ENCODE results near the gene ZBTB43.
"Not testable (repeated sequence)": the region's sequence is repeated elsewhere in the genome, so short reads cannot be mapped to it uniquely, and the experiment has no call there.

ZBTB43 gene

GRCh38 chr9:126791406-126792230, 13.2 kb upstream of the ZBTB43 start:
- DNase-seq, result no peak

GRCh38 chr9:126793686-126794417, 11.0 kb upstream of the ZBTB43 start:
- no peak for DNase-seq

GRCh38 chr9:126794441-126794840, 10.4 kb upstream of the ZBTB43 start:
- no peak for DNase-seq

- no peak for DNase-seq
Observed at GRCh38 chr9:126796758-126797157, 8.1 kb upstream of the ZBTB43 start.

- no peak for DNase-seq
Observed at GRCh38 chr9:126797903-126798302, 6.9 kb upstream of the ZBTB43 start.

- DNase-seq, result no peak
Observed at GRCh38 chr9:126799034-126799433, 5.8 kb upstream of the ZBTB43 start.

GRCh38 chr9:126802318-126803059, 2.4 kb upstream of the ZBTB43 start:
- no peak for DNase-seq

GRCh38 chr9:126804198-126804695, 593 bp upstream of the ZBTB43 start:
- no peak for DNase-seq

- peak; percentile 90 for DNase-seq
Observed at GRCh38 chr9:126805554-126806262, 868 bp downstream of the ZBTB43 start.

GRCh38 chr9:126806336-126806735, 1.5 kb downstream of the ZBTB43 start:
- no peak for DNase-seq

GRCh38 chr9:126809068-126809467, 4.2 kb downstream of the ZBTB43 start:
- no peak for DNase-seq

GRCh38 chr9:126810221-126810620, 5.4 kb downstream of the ZBTB43 start:
- not testable (repeated sequence) for DNase-seq

GRCh38 chr9:126813072-126813471, 8.2 kb downstream of the ZBTB43 start:
- DNase-seq, result no peak

GRCh38 chr9:126814091-126814490, 9.3 kb downstream of the ZBTB43 start:
- no peak for DNase-seq

GRCh38 chr9:126817615-126818014, 12.8 kb downstream of the ZBTB43 start:
- not testable (repeated sequence) for DNase-seq

GRCh38 chr9:126818482-126818881, 13.6 kb downstream of the ZBTB43 start:
- no peak for DNase-seq

- no peak for DNase-seq
Observed at GRCh38 chr9:126819482-126819881, 14.6 kb downstream of the ZBTB43 start.

- no peak for DNase-seq
Observed at GRCh38 chr9:126822278-126822677, 17.4 kb downstream of the ZBTB43 start.

- no peak for DNase-seq
Observed at GRCh38 chr9:126822873-126823272, 18.0 kb downstream of the ZBTB43 start.

- DNase-seq, result not testable (repeated sequence)
Observed at GRCh38 chr9:126824052-126824451, 19.2 kb downstream of the ZBTB43 start.

GRCh38 chr9:126827227-126827626, 22.4 kb downstream of the ZBTB43 start:
- DNase-seq, result no peak

GRCh38 chr9:126829035-126829434, 24.2 kb downstream of the ZBTB43 start:
- no peak for DNase-seq

GRCh38 chr9:126830827-126831226, 26.0 kb downstream of the ZBTB43 start:
- DNase-seq, result no peak
